Lower leg skin (tissue), 3 donors: ENCODE data around the gene TMCC3.

ENCODE experiments used
- POLR2A ChIP-seq, 2 donors: fragments of 450-650 bp; IDR thresholded peaks; one replicate each; pipeline ENCODE4 v1.6.1; 2016 to 2017; ENCODE audit warnings: antibody characterized with exemption in 2 of 2, mild to moderate bottlenecking in 1 of 2, moderate library complexity in 1 of 2
- TF ChIP-seq, protein P1 (sequence below), 3 donors: fragments of 450-650 bp; IDR thresholded peaks; one replicate each; pipeline ENCODE4 v1.5.1; 2016; ENCODE audit warnings: antibody characterized with exemption in 3 of 3, mild to moderate bottlenecking in 3 of 3, moderate library complexity in 2 of 3

DNA sequence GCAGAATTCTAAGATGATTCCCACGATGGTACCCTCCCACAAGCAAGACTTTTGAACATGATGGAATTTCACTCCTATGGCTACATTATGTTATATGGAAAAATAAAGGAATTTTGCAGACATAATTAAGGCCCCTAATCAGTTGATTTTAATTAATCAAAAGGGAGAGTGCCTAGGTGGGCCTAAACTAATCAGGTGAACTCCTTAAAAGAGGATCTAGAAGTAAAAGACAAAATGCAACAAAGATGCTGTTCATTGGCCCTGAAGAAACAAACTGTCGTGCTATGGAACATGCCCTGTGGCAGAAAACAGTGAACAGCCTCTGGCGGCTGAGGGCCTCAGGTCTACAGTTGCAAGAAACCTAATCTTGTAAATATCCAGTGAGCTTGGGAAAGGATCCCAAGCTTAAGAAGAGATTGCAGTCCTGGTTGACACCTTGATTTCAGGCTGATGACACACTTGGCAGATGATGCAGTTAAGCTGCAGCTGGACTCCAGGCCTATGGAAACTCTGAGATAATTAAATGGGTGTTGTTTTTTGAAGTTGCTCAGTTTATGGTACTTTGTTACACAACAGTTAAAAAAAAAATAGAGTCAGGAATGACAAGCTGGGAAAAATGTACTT lies 13.8 kb downstream of the TMCC3 start:
- TF ChIP-seq, protein P1, sequence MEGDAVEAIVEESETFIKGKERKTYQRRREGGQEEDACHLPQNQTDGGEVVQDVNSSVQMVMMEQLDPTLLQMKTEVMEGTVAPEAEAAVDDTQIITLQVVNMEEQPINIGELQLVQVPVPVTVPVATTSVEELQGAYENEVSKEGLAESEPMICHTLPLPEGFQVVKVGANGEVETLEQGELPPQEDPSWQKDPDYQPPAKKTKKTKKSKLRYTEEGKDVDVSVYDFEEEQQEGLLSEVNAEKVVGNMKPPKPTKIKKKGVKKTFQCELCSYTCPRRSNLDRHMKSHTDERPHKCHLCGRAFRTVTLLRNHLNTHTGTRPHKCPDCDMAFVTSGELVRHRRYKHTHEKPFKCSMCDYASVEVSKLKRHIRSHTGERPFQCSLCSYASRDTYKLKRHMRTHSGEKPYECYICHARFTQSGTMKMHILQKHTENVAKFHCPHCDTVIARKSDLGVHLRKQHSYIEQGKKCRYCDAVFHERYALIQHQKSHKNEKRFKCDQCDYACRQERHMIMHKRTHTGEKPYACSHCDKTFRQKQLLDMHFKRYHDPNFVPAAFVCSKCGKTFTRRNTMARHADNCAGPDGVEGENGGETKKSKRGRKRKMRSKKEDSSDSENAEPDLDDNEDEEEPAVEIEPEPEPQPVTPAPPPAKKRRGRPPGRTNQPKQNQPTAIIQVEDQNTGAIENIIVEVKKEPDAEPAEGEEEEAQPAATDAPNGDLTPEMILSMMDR (IDR thresholded peaks at IDR 0.05): no peak
- TF ChIP-seq POLR2A (IDR thresholded peaks at IDR 0.05): no peak
